IPS-15b (cell line): ENCODE measurements around the gene CDKN1B.

Experiments used
- H3K27me3 ChIP-seq: one replicate; pipeline ENCODE4 v1.6.1; 2013; ENCODE audit warnings: low read length; ENCODE audit not compliant: control insufficient read depth, insufficient read depth
- H3K36me3 ChIP-seq: one replicate; pipeline ENCODE4 v1.6.1; 2013; ENCODE audit warnings: low read length; ENCODE audit not compliant: control insufficient read depth, insufficient read depth
- H3K4me1 ChIP-seq: one replicate; pipeline ENCODE4 v1.6.1; 2013; ENCODE audit warnings: mild to moderate bottlenecking, low read length; ENCODE audit not compliant: control insufficient read depth, insufficient read depth
- H3K4me3 ChIP-seq: one replicate; pipeline ENCODE4 v1.5.1; 2013; ENCODE audit warnings: low read depth, low read length
- H3K9ac ChIP-seq: one replicate; pipeline ENCODE4 v1.6.1; 2013; ENCODE audit warnings: low read depth, mild to moderate bottlenecking, low read length
- H3K9me3 ChIP-seq: one replicate; pipeline ENCODE4 v1.6.1; 2013; ENCODE audit warnings: mild to moderate bottlenecking, low read length; ENCODE audit not compliant: control insufficient read depth, insufficient read depth

Gene CDKN1B

DNA sequence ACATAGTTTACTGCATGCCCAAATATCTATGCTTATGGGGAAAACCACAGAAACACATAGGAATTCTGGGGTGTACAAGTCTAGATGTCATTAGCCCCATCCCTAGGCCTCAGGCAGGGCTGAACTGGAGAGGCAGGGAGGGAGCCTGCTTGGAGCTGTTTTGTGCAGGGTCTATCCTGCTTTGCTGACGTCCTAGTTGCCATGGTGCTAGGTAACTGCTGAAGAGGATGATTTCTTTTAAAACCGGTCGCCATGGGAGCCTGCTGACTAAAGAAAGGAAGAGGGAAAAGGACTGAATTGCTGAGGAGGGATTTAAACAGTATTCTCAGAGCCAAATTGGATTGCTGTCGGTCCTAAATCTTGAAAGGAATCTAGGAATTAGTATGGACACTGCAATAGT is 31.9 kb upstream of the CDKN1B start:
- H3K27me3 ChIP-seq: no peaks in the 10 kb centered on the region
- no peak overlapping the region for H3K4me3 ChIP-seq
- no peak overlapping the region for H3K9ac ChIP-seq
- H3K4me1 ChIP-seq: peaks cover 21% of the 10 kb centered on the region
- no peaks in the 10 kb centered on the region for H3K36me3 ChIP-seq
- H3K9me3 ChIP-seq: no peaks in the 10 kb centered on the region

- Histone ChIP-seq H3K9me3 (no peaks in the 10 kb centered on the region), H3K27me3 (no peaks in the 10 kb centered on the region), H3K36me3 (no peaks in the 10 kb centered on the region)
Observed at GRCh38 chr12:12686472-12686871, 30.7 kb upstream of the CDKN1B start.

GRCh38 chr12:12686925-12687324 is 30.2 kb upstream of the CDKN1B start:
- peaks cover 14% of the 10 kb centered on the region for H3K4me1 ChIP-seq
- no peak overlapping the region for H3K4me3 ChIP-seq
- no peak overlapping the region for H3K9ac ChIP-seq
- no peaks in the 10 kb centered on the region for H3K36me3 ChIP-seq
- no peaks in the 10 kb centered on the region for H3K27me3 ChIP-seq
- no peaks in the 10 kb centered on the region for H3K9me3 ChIP-seq

More at GRCh38 chr12:12686472-12686871, 30.7 kb upstream of the CDKN1B start:
- H3K9ac ChIP-seq: no peak overlapping the region
- no peak overlapping the region for H3K4me3 ChIP-seq
- peaks cover 17% of the 10 kb centered on the region for H3K4me1 ChIP-seq

GRCh38 chr12:12689647-12690300 is 27.4 kb upstream of the CDKN1B start:
- Histone ChIP-seq H3K4me1 (peaks cover 10% of the 10 kb centered on the region), H3K27me3 (no peaks in the 10 kb centered on the region), H3K9me3 (no peaks in the 10 kb centered on the region), H3K9ac (no peak overlapping the region), H3K36me3 (no peaks in the 10 kb centered on the region), H3K4me3 (no peak overlapping the region)

- H3K27me3 ChIP-seq: no peaks in the 10 kb centered on the region
- no peaks in the 10 kb centered on the region for H3K4me1 ChIP-seq
- H3K9ac ChIP-seq: no peak overlapping the region
- H3K4me3 ChIP-seq: no peak overlapping the region
- H3K36me3 ChIP-seq: no peaks in the 10 kb centered on the region
- no peaks in the 10 kb centered on the region for H3K9me3 ChIP-seq
Observed at GRCh38 chr12:12691549-12691948, 25.6 kb upstream of the CDKN1B start.

- H3K4me1 ChIP-seq: no peaks in the 10 kb centered on the region
- H3K27me3 ChIP-seq: no peaks in the 10 kb centered on the region
- H3K4me3 ChIP-seq: no peak overlapping the region
- H3K9ac ChIP-seq: no peak overlapping the region
- H3K36me3 ChIP-seq: no peaks in the 10 kb centered on the region
- H3K9me3 ChIP-seq: no peaks in the 10 kb centered on the region
Observed at GRCh38 chr12:12693111-12693671, 24.0 kb upstream of the CDKN1B start.

GRCh38 chr12:12696562-12697383 is 20.4 kb upstream of the CDKN1B start:
- Histone ChIP-seq H3K4me1 (no peaks in the 10 kb centered on the region), H3K4me3 (peak overlapping the region; percentile 87), H3K9ac (peak overlapping the region; percentile 90), H3K36me3 (no peaks in the 10 kb centered on the region), H3K27me3 (no peaks in the 10 kb centered on the region), H3K9me3 (no peaks in the 10 kb centered on the region)

DNA sequence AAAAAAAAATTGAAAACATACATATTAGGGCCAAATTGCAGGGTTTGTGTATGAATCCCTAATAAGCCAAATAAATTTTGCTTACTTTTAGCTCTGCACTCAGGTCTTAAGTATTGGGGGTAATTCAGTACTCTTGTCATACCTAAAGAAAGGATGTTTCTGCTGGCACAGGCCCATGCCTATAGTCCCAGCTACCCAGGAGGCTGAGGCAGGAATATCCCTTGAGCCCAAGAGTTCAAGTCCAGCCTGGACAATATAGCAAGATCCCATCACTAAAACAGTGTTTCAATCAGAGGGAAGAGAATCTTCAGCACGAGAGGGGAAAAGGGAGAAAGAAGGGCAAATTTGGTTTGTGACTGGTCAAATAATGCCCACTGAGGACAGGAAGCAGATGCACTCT is 17.8 kb upstream of the CDKN1B start:
- H3K9ac ChIP-seq: no peak overlapping the region
- H3K36me3 ChIP-seq: no peaks in the 10 kb centered on the region
- no peak overlapping the region for H3K4me3 ChIP-seq
- H3K9me3 ChIP-seq: no peaks in the 10 kb centered on the region
- no peaks in the 10 kb centered on the region for H3K4me1 ChIP-seq
- H3K27me3 ChIP-seq: no peaks in the 10 kb centered on the region

- no peak overlapping the region for H3K4me3 ChIP-seq
- H3K27me3 ChIP-seq: no peaks in the 10 kb centered on the region
- no peaks in the 10 kb centered on the region for H3K4me1 ChIP-seq
- H3K9me3 ChIP-seq: no peaks in the 10 kb centered on the region
- H3K36me3 ChIP-seq: no peaks in the 10 kb centered on the region
- no peak overlapping the region for H3K9ac ChIP-seq
Observed at GRCh38 chr12:12700254-12700653, 16.9 kb upstream of the CDKN1B start.

GRCh38 chr12:12701457-12701856 is 15.7 kb upstream of the CDKN1B start:
- H3K9me3 ChIP-seq: no peaks in the 10 kb centered on the region
- no peak overlapping the region for H3K4me3 ChIP-seq
- H3K27me3 ChIP-seq: no peaks in the 10 kb centered on the region
- H3K36me3 ChIP-seq: no peaks in the 10 kb centered on the region
- no peak overlapping the region for H3K9ac ChIP-seq
- H3K4me1 ChIP-seq: no peaks in the 10 kb centered on the region

- no peaks in the 10 kb centered on the region for H3K27me3 ChIP-seq
- H3K9ac ChIP-seq: no peak overlapping the region
- H3K4me1 ChIP-seq: no peaks in the 10 kb centered on the region
- H3K36me3 ChIP-seq: no peaks in the 10 kb centered on the region
- no peaks in the 10 kb centered on the region for H3K9me3 ChIP-seq
- H3K4me3 ChIP-seq: no peak overlapping the region
Observed at GRCh38 chr12:12704593-12705230, 12.5 kb upstream of the CDKN1B start.
